GM12872 (cell line): ENCODE data around the gene HOXA2.

Experiments
- TF ChIP-seq, protein P1 (sequence below): IDR thresholded peaks from 3 replicates; pipeline ENCODE4 v1.5.1; 2011; ENCODE audit warnings: low read depth, mild to moderate bottlenecking, low read length, moderate library complexity; ENCODE audit not compliant: insufficient read depth

The HOXA2 gene

DNA sequence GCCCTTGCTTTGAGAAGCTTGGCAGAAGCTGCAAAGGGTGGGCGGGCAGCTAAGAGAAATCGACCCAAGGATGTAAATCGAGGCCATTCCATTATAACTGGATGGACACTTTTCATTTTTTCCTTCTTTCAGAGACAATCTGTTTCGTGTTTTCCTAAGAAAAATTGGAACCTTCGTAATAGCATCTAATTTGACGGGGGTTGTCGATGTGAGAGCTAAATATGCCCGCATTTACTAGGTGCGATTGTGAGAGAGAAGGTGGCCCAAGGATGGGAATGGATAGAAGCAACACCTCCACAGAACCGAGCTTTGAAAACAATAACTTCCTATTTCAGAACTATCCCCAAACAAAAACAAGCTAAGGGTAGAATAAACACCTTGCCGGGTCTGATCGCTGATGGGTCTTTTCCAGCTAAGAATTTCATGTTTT is 28.9 kb upstream of the HOXA2 start:
- TF ChIP-seq, protein P1, sequence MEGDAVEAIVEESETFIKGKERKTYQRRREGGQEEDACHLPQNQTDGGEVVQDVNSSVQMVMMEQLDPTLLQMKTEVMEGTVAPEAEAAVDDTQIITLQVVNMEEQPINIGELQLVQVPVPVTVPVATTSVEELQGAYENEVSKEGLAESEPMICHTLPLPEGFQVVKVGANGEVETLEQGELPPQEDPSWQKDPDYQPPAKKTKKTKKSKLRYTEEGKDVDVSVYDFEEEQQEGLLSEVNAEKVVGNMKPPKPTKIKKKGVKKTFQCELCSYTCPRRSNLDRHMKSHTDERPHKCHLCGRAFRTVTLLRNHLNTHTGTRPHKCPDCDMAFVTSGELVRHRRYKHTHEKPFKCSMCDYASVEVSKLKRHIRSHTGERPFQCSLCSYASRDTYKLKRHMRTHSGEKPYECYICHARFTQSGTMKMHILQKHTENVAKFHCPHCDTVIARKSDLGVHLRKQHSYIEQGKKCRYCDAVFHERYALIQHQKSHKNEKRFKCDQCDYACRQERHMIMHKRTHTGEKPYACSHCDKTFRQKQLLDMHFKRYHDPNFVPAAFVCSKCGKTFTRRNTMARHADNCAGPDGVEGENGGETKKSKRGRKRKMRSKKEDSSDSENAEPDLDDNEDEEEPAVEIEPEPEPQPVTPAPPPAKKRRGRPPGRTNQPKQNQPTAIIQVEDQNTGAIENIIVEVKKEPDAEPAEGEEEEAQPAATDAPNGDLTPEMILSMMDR, result no peak

DNA sequence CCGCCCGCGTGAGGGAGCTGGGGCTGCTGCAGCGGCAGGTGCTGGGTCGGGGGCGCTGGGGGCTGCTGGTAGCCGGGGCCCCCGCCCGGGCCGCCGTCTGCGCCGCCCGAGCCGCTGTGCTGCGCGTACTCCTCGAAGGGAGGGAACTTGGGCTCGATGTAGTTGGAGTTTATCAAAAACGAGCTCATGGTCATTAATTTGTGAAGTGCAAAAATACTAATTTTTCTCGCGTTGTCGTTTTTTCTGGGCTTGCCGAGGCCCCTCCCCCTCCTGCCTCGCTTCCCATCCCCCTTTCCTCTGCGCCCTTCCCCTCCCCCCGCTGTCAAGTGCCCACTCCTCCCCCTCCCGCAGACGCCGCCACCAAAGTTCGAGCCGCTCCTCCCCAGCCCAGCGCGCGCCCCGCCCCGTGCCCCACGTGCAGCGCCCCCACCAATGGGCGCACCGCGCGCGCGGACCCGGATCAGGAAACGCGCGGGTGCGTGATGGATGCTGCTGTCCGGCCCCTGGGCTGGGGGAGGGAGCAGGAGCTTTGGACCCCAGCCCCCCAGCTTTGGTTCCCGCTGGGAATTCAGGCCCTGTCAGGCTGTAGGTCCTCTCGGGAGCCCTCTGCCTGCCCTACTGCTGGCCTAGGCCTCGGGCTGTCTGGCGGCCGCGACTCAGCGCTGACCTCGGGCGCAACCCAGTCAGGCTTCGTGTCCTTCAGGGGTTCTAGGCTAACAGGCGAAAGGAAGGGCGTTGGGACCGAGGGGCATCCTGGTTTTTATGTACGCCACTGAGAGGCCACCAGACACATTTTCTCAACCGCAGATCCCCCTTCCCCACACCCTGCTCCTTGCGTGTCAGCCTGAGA is 28.3 kb upstream of the HOXA2 start, which contains the start of gene HOXA4:
Gene HOXA4 (minus strand): TSS at position 218 of the 850 bp plus-strand sequence. CDS start 24 bp downstream, at position 194.
- TF ChIP-seq, protein P1, result no peak

DNA sequence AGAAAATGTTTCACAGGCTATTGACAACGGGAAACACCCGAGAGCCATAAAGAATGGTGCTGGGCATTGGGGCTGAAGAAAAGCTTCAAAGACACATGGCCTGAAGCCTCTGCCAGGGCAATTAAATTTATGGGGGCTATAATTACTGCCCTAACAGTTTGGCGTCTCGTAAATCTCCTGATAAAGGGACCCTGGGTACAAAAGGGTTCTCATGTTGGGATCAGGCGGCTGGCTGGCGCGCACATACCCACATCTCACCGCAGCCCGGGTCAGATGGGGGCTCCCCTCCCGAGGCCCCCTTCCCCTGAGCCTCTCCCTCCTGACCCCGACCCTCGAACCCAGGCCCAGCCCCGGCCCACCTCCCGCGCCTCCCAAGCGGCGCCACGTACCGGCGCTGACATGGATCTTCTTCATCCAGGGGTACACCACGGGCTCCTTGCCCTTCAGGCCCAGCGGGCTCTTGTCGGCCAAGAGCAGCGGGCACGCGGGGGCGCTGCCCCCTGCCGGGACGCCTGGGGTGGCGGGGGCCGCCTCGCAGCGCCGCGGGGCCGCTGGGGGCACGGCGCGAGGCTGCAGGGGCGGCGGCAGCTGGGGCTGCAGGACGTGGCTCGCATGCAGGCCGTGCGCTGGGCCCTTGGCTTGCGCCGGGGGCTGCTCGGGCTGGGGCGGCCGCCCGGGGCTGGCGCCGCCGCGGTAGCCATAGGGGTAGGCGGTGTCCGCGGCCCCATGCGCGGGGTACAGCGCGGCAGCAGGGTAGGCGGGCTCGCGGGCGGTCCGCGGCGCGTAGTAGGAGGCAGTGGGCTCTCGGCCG is 27.5 kb upstream of the HOXA2 start:
- TF ChIP-seq, protein P1, result no peak

DNA sequence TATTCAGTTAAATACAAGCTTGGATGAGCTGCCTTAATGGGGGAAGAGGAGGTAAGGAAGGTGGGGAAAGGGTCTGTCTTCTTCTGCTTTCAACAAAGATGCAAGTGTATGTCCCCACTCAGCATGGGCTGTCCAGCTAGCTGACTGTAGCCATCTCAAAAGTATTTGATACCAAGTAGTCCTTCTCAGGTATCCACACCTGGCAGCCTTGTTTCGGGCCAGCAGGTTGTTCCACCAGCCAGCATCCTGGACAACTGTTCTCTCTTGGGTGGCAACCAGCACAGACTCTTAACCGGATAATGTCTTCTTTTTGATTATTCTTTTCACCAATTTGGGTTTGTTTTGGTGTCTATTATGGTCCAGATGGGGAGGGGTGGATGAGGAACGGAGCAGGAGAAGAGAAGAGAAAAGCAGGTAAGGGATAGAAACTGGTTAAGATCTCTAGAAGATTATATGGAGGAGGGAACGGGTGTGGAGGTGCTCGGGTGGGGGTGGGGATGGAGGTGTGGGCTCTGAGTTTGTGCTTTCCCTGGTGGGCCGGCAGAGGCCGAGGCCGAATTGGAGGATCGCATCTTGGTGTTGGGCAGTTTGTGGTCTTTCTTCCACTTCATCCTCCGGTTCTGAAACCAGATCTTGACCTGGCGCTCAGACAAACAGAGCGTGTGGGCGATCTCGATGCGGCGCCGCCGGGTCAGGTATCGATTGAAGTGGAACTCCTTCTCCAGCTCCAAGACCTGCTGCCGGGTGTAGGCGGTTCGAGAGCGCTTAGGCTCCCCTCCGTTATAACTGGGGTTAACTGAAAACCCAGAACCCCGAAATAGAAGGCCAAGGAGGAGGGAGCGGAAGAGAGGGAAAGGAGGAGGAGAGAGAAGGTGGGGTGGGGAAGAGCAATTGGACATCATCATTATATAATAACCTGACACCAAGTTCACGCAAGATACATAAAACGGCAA is 26.6 kb upstream of the HOXA2 start:
- TF ChIP-seq, protein P1, result no peak

DNA sequence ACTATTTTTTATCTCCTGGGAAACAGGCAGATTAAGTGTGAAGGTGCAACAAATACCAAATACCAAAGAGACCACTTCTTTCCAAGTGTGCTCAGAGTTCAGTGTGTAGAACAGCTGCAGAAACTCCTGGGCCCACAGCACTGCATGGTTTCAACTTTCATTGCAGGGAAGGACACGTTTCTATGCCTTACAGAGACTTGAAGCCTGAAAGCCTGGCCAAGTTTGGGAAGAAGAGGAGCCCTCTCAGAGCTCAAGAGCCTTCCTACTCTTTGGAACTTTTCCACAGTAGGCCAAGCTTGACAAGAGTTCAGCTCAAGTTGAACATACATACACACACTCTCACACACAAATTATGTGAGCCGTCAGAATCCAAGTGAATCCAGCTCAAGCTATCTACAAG is 25.6 kb upstream of the HOXA2 start:
- TF ChIP-seq, protein P1, result no peak

DNA sequence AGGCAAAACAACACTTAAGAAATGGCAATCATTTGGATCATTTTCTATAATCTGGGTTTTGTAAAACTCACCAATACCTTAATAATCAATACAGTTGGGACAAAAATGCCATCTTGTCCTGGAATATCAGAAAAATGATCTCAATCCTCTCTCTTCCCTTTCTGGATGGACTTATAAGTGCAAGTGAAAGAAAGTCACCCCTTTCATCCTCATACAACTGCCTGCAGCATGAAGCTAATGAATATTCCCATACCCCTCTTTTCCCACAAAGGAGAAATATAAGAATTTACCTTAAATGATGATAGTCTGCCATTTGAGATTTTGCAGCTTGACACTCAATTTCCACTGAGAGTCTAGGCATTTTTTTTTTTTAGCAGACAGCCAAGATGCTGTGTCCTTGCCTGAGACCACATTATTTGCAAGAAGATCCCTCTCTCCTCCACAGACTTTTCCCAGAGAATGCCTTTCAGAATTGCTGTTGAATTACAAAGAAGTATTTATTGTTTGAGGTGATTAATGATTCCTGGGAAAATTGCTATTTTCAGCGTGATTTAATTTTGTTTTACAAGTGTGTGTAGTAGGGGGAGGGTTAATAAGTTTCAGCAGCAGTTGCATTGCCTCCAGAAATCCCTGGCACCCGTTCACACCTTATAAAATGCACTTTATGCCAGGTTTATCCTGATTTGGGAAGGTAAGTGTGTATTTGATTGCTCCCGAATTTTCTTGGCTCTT is 24.3 kb upstream of the HOXA2 start:
- TF ChIP-seq, protein P1, result no peak
